Astrocyte of the hippocampus (primary cell): ENCODE results near the gene WBP4.
"Not testable (repeated sequence)": the region's sequence is repeated elsewhere in the genome, so short reads cannot be mapped to it uniquely, and the experiment has no call there.

Experiments used
- DNase-seq: peaks from one replicate; pipeline ENCODE4 v3.0.0; 2011; ENCODE audit warnings: low read depth, low spot score

WBP4 gene, protein sequence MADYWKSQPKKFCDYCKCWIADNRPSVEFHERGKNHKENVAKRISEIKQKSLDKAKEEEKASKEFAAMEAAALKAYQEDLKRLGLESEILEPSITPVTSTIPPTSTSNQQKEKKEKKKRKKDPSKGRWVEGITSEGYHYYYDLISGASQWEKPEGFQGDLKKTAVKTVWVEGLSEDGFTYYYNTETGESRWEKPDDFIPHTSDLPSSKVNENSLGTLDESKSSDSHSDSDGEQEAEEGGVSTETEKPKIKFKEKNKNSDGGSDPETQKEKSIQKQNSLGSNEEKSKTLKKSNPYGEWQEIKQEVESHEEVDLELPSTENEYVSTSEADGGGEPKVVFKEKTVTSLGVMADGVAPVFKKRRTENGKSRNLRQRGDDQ

DNA sequence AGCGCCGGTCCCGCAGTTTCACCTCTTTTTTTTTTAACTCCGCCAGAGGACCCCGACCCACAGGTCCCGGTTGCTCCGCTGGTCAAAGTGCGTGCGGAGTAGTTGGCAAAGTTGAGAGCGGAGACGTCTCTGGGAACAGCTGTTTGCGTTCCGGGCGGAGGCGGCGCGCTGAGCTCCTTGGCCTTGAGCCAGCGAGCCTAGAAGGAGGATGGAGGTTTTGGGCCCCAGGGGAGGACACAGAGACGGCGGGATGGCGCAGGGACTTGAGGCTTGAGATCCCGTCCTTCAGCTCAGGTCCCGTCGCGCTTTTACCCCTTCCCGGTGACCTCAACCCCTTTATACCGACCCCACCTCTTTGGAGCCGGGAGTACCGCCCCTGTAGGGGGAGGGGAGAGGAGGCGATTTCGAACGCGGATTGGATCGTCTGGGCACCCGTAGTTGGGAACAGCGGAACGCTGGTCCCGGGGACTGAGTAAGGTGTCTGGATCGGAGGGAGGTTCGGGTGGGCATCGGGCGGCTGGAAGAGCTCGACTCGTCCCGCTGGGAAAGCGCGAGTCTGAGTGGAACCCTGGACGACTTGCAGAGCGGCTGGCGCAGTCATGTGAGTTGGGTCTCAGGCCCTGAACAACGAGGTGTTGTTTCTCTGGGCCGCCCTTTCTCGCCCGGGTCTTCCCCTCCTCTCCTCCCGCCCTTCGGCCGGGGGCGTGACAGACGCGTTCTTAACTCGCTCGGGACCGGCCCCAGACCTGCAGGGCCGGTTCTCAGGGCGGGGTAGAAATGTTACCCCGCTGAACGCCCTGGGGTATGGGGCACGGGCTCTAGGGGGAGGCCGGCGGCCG lies at the start of gene WBP4:
Gene WBP4 (plus strand): TSS at position 435 of the 839 bp plus-strand sequence. CDS start 165 bp downstream, at position 600.
- DNase-seq, result peak; percentile 97

GRCh38 chr13:41012536-41012935 lies 48.8 kb upstream of the WBP4 start:
- no peak for DNase-seq

- no peak for DNase-seq
Measured at GRCh38 chr13:41013835-41014234, 47.5 kb upstream of the WBP4 start.

DNA sequence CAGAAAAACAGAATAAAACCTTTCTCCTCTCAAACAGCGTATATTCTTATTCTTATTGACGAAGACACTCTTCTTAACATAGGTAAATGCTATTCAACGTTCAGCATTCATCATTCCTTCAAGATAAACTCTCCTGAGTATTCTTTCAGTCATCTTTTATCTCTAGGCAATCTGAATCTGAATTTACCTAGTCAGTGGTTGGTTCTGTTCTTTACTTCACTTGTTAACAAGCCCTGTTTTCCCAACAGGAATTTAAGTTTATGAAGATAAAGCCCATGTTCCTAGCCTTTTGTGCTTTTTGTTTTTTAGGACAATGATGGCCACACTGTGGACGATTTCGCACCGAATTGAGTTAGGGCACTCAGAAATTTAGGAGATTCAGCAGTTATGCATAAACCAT lies 45.4 kb upstream of the WBP4 start:
- DNase-seq, result no peak

DNA sequence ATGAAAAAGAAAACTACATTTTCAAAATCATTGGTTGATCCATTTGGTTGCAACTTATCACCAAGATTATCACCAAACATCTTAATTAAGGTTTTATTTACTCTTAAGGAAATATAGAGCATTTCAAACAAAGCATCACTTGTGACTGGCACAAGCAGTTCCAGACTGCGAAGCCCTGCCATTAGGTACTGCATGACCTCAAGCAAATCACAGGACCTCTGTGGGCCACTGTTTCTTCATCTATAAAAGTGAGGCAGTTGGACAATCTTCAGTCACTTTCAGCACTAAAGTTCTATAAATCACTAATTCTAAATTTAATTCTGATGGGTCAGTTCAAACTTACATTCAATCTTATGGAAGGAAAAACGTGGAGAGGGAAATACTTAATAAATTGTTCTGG lies 44.1 kb upstream of the WBP4 start:
- no peak for DNase-seq

DNA sequence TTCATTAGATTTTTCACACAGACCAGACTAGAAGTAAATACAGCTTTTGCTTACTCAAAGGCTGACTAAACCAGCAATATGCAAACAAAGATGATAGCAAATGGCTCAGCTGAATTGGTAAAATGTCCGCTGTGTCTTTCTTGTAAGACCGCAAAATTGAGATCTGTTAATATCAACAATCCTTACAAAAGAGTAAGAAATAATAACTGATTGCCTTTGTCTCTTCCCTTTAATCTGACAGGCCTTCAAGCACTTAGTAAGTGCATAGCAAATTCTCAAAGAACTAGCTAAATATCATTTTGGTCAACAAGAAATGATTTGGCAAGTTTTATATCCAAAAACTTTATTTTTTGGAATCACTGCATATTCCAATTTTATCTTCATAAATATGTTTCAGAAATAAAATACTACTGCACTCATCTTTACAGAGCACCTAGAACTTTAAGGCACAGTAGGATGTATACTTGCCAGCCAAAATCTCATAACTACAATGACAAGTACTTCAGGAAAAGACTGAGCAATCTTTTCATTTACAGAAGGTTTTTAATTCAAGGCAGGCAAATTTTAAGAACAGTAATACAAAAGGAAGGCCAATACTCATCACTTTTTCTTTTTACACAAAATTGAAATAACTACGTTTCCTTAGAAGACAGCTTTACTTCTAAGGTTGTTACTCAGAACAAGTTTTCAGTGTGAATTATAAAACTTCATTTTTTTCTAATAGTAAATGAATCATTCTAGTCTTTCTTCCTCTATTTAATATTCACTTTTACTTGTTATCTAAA lies 43.3 kb upstream of the WBP4 start:
- no peak for DNase-seq

DNA sequence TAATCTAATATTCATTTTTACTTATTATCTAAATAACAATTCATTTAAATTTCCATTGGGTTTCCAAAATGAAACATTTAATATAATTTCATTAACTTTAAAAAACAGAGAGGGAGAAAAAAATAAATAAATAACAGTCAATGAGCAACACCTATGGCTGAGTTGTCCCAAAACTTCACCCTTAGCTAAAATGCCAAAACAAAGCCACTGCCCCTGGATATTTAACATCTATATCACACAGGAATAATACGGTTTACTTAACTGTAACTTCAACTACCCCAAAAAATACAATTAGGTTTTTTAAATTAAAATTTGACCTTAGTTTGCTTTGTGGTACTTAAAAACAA lies 42.7 kb upstream of the WBP4 start:
- DNase-seq, result no peak

DNA sequence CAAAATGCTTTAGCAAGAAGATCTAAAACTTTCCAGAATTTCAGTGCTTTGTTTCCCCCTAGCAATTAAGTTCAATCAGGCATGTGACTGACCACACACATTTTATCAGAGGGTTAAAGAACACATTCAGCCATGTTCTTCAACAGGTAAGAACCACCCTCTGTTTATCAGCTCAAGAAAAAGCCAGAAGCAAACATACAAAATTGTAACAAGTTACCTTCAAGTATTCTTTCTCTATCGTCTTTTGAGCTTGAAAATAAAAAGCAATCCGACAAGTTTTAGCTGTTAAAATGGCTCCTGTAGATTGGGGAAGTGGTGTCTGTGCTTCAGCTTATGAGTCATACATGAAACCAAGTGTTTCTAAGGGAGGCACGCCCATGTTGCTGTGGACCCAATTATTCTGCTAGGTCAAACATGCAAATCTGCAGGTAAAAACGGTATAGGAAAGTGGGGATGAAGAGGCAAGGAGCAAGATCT lies 42.3 kb upstream of the WBP4 start, which contains the start of gene ELF1:
Gene ELF1 (minus strand): TSS at position 306 of the 477 bp plus-strand sequence. CDS start 37,262 bp downstream, outside the sequence.
- peak; percentile 61 for DNase-seq

DNA sequence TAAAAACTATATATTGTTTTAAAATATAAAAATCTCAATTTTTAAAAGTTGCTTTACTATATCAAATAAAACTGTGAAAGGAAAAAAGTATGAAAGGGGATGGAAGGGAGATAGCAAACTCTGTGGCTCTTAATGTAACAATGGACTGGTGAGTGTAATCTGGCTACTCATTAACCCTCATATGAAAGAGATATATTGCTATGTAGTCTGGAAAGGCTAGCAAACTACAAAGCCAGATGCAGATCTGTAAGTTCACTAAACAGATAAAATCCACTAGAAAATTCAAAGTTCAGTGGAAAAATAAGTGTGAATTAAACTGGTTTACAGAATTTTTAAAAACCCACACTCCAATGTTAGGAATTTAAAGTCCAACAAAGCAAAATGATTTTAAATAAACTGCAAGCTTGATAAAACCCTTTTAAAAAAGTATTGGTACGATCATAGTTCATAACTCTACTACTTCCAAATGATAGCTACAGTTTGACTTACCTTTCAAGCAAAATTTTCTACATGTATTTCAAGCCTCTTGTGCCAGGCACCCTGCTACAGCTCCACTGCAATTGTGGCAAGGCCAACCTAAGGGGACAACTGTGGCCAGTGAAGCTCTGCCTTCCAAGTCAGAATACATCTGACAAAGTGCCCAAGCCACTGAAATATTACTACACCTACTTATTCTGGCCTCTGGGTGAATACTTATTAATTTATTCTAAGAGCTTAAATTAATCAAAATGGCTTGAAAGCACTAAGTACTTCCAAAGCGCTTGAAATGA lies 41.5 kb upstream of the WBP4 start:
- no peak for DNase-seq

- DNase-seq, result no peak
Measured at GRCh38 chr13:41025518-41025917, 35.8 kb upstream of the WBP4 start.

DNA sequence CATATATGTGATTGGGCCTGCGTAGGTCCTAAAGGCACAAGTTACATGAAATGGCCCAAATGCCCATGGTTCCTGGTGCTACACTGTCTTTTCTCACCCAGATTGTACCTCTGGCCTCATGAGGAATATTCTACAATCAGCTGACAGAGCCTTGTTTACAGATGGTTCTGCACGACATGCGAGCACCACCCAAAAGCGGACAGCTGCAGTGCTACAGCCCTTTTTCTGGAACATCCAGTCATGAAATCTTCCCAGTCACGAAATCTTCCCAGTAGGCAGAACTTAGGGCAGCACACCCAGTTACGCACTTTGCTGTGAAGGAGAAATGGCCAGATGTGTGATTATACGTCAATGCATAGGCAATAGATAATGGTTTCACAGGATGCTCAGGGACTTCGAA lies 34.5 kb upstream of the WBP4 start:
- DNase-seq, result no peak

GRCh38 chr13:41028051-41028450 lies 33.3 kb upstream of the WBP4 start:
- no peak for DNase-seq

DNA sequence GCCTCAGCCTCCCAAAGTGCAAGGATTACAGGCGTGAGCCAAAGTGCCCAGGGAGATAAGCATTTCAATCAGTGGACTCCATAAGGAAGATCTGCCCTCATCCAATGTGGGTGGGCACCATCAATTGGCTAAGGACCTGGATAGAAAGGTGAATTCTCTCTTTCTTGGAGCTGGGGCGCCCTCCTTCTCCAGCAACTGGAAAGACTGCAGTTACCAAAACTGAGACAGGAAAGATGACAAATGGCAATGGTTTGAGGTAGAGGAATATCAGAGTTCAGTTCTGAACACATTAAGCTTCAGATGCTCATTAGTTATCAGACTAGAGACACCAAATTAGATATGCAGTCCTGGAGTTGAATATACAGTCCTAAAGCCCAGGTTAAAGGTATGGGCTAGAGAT lies 31.7 kb upstream of the WBP4 start:
- no peak for DNase-seq

- DNase-seq, result no peak
Measured at GRCh38 chr13:41032691-41033376, 28.5 kb upstream of the WBP4 start.

DNA sequence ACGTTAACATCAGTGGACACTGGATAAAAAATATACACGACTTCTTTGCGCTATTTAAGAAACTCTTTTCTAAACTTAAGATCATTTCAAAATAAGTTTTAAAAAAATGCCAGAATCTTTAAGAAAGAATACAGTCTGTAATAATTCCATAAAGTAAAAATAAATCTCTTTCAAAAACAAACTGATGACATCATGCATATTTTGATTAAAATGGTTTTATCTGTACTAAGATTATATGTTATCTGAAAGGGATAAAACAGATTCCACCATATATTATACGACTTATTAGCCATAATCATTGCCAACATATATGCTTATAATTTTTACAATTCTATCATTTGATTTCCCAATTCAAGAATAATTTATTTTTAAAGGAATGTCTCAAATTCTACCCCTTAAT lies 26.9 kb upstream of the WBP4 start:
- DNase-seq, result no peak

GRCh38 chr13:41034881-41035280 lies 26.4 kb upstream of the WBP4 start:
- DNase-seq, result no peak

- DNase-seq, result not testable (repeated sequence)
Measured at GRCh38 chr13:41036557-41036956, 24.8 kb upstream of the WBP4 start.

- DNase-seq, result no peak
Measured at GRCh38 chr13:41039746-41040145, 21.6 kb upstream of the WBP4 start.

- no peak for DNase-seq
Measured at GRCh38 chr13:41040584-41041334, 20.6 kb upstream of the WBP4 start.

- not testable (repeated sequence) for DNase-seq
Measured at GRCh38 chr13:41042419-41042818, 18.9 kb upstream of the WBP4 start.
